ENCODE measurements around the gene SURF2. TPM values are rescaled to one million over a fixed set of nuclear protein-coding genes. Genes with fewer than 3 reads are reported as not detected.

The SURF2 gene
- polyA plus RNA-seq, 3 donors = 17.5 to 24.7 (median 17.6) TPM

- Mint-ChIP-seq H3K27ac (peak overlapping the region in 1 of 7 donors; percentile 54), H3K4me3 (no peak overlapping the region), H3K27me3 (ENCODE audit: low read depth in 3 of 3) (no peaks in the 10 kb centered on the region), H3K36me3 (peaks cover 41 to 58% of the 10 kb centered on the region in 2 donors), H3K4me1 (peaks cover 27% of the 10 kb centered on the region), H3K9me3 (no peaks in the 10 kb centered on the region)
- H3K79me2 ChIP-seq (ENCODE audit: insufficient read depth, low read length) = peaks cover 21% of the 10 kb centered on the region
- no peak overlapping the region for H3K4me2 ChIP-seq (replicated peaks; ENCODE audit: extremely low read depth, low read length, poor library complexity, severe bottlenecking)
- no peak for TF ChIP-seq CTCF (IDR thresholded peaks at IDR 0.05)
- H4K20me1 ChIP-seq (ENCODE audit: insufficient read depth, low read length) = peaks cover 48% of the 10 kb centered on the region
- H3K27ac ChIP-seq (ENCODE audit: low read depth in 1 of 2, low read length in 2 of 2) = no peak overlapping the region
- H3K4me1 ChIP-seq (ENCODE audit: control insufficient read depth in 1 of 2, insufficient read depth in 2 of 2, low read length in 2 of 2) = peaks cover 18 to 36% of the 10 kb centered on the region in 2 donors
- no peak overlapping the region for H2AFZ ChIP-seq (ENCODE audit: insufficient read depth, low read depth, low read length, poor library complexity, severe bottlenecking)
- intact Hi-C loops (cut with micrococcal nuclease) = loop anchor here in 1 of 2 donors (10.0 kb wide), 2 partner anchors 148 to 388 kb away; partner anchors contain the start of gene TSC1
- peaks cover 37 to 51% of the 10 kb centered on the region in 2 donors for H3K36me3 ChIP-seq (replicated peaks in 1 of 2; ENCODE audit: control insufficient read depth in 1 of 2, insufficient read depth in 2 of 2, low read length in 2 of 2)
- DNase-seq = no peak
- WGBS (ENCODE audit: insufficient coverage) = 87% methylated on average over 15 of the region's 20 CpGs
- H3K9ac ChIP-seq (ENCODE audit: insufficient read depth, low read length, poor library complexity, severe bottlenecking) = no peak overlapping the region
- H3K9me3 ChIP-seq (replicated peaks in 1 of 2; ENCODE audit: control insufficient read depth in 1 of 2, insufficient read depth in 1 of 2, low read length in 2 of 2) = no peaks in the 10 kb centered on the region
- H3K4me3 ChIP-seq (replicated peaks in 1 of 3; ENCODE audit: low read depth in 2 of 3, low read length in 3 of 3) = no peak overlapping the region
- no peaks in the 10 kb centered on the region for H3K27me3 ChIP-seq (ENCODE audit: control insufficient read depth in 2 of 2, insufficient read depth in 2 of 2, low read length in 2 of 2)
These were observed 24.0 kb upstream of the SURF2 start for GRCh38 chr9:133332381-133332730.

GRCh38 chr9:133333011-133333410 is 23.3 kb upstream of the SURF2 start:
- Histone ChIP-seq H3K27me3 (ENCODE audit: control insufficient read depth in 2 of 2, insufficient read depth in 2 of 2, low read length in 2 of 2) (no peaks in the 10 kb centered on the region), H3K9ac (ENCODE audit: insufficient read depth, low read length, poor library complexity, severe bottlenecking) (no peak overlapping the region), H2AFZ (ENCODE audit: insufficient read depth, low read depth, low read length, poor library complexity, severe bottlenecking) (no peak overlapping the region), H3K4me1 (ENCODE audit: control insufficient read depth in 1 of 2, insufficient read depth in 2 of 2, low read length in 2 of 2) (peaks cover 18 to 36% of the 10 kb centered on the region in 2 donors), H3K27ac (ENCODE audit: low read depth in 1 of 2, low read length in 2 of 2) (no peak overlapping the region), H3K36me3 (replicated peaks in 1 of 2; ENCODE audit: control insufficient read depth in 1 of 2, insufficient read depth in 2 of 2, low read length in 2 of 2) (peaks cover 37 to 51% of the 10 kb centered on the region in 2 donors), H3K79me2 (ENCODE audit: insufficient read depth, low read length) (peaks cover 22% of the 10 kb centered on the region), H4K20me1 (ENCODE audit: insufficient read depth, low read length) (peaks cover 47% of the 10 kb centered on the region), H3K4me3 (replicated peaks in 1 of 3; ENCODE audit: low read depth in 2 of 3, low read length in 3 of 3) (no peak overlapping the region), H3K9me3 (replicated peaks in 1 of 2; ENCODE audit: control insufficient read depth in 1 of 2, insufficient read depth in 1 of 2, low read length in 2 of 2) (no peaks in the 10 kb centered on the region), H3K4me2 (replicated peaks; ENCODE audit: extremely low read depth, low read length, poor library complexity, severe bottlenecking) (no peak overlapping the region)
- H3K4me3 Mint-ChIP-seq = no peak overlapping the region
- no peaks in the 10 kb centered on the region for H3K27me3 Mint-ChIP-seq (ENCODE audit: low read depth in 3 of 3)
- H3K9me3 Mint-ChIP-seq = no peaks in the 10 kb centered on the region
- peaks cover 45 to 64% of the 10 kb centered on the region in 2 donors for H3K36me3 Mint-ChIP-seq
- DNase-seq = no peak
- intact Hi-C loops (cut with micrococcal nuclease) = loop anchor here in 1 of 2 donors (10.0 kb wide), 2 partner anchors 148 to 388 kb away; partner anchors contain the start of gene TSC1
- peak overlapping the region in 2 of 7 donors; percentile 43 to 64 for H3K27ac Mint-ChIP-seq
- WGBS (ENCODE audit: insufficient coverage) = 98% methylated on average over 8 of the region's 11 CpGs
- H3K4me1 Mint-ChIP-seq = peaks cover 31% of the 10 kb centered on the region
- no peak for TF ChIP-seq CTCF (IDR thresholded peaks at IDR 0.05)
